8988T (cell line): Measurements from ENCODE around the gene DBNDD1.
"Not testable (repeated sequence)": the region's sequence is repeated elsewhere in the genome, so short reads cannot be mapped to it uniquely, and the experiment has no call there.

Experiments used
- DNase-seq: peaks from one replicate; pipeline ENCODE4 v3.0.0; 2011

The DBNDD1 gene

GRCh38 chr16:89986600-89986999 is 32.7 kb downstream of the DBNDD1 start:
- no peak for DNase-seq

GRCh38 chr16:89985219-89985618 is 34.0 kb downstream of the DBNDD1 start:
- no peak for DNase-seq

- no peak for DNase-seq
These were observed 35.0 kb downstream of the DBNDD1 start for GRCh38 chr16:89984216-89984615.

- no peak for DNase-seq
These were observed 35.7 kb downstream of the DBNDD1 start for GRCh38 chr16:89983536-89983935.

GRCh38 chr16:89982318-89982717 is 36.9 kb downstream of the DBNDD1 start:
- DNase-seq = no peak

- DNase-seq = no peak
These were observed 37.8 kb downstream of the DBNDD1 start for GRCh38 chr16:89981414-89981813.

- no peak for DNase-seq
These were observed 44.4 kb downstream of the DBNDD1 start for GRCh38 chr16:89974870-89975269.

GRCh38 chr16:89973654-89974335 is 45.5 kb downstream of the DBNDD1 start:
- DNase-seq = no peak

- DNase-seq = no peak
These were observed 46.0 kb downstream of the DBNDD1 start for GRCh38 chr16:89973235-89973634.

- DNase-seq = peak; percentile 100
These were observed 46.7 kb downstream of the DBNDD1 start for GRCh38 chr16:89972244-89973234.

GRCh38 chr16:89971495-89972243 is 47.6 kb downstream of the DBNDD1 start:
- no peak for DNase-seq

GRCh38 chr16:89969741-89970410 is 49.4 kb downstream of the DBNDD1 start:
- no peak for DNase-seq

GRCh38 chr16:89968074-89968473 is 51.2 kb downstream of the DBNDD1 start:
- not testable (repeated sequence) for DNase-seq

GRCh38 chr16:89967436-89967835 is 51.8 kb downstream of the DBNDD1 start:
- DNase-seq = not testable (repeated sequence)

- no peak for DNase-seq
These were observed 52.5 kb downstream of the DBNDD1 start for GRCh38 chr16:89966756-89967155.

GRCh38 chr16:89965447-89966225 is 53.6 kb downstream of the DBNDD1 start:
- no peak for DNase-seq

GRCh38 chr16:89964201-89964600 is 55.1 kb downstream of the DBNDD1 start:
- DNase-seq = no peak

GRCh38 chr16:89962754-89963498 is 56.3 kb downstream of the DBNDD1 start:
- DNase-seq = no peak

GRCh38 chr16:89961920-89962319 is 57.3 kb downstream of the DBNDD1 start:
- DNase-seq = no peak

- DNase-seq = no peak
These were observed 58.3 kb downstream of the DBNDD1 start for GRCh38 chr16:89960966-89961365.

- DNase-seq = no peak
These were observed 60.7 kb downstream of the DBNDD1 start for GRCh38 chr16:89958596-89958995.
